SU-DHL-6 (cell line): Measurements from ENCODE around the gene FBN1.

Experiments used
- EZH2phosphoT487 ChIP-seq: fragments of 200-600 bp; sonication (generic), shearing (Covaris generic); conservative IDR thresholded peaks from 2 replicates; pipeline ENCODE4 v1.6.1; 2018; ENCODE audit warnings: mild to moderate bottlenecking, antibody characterized with exemption, low read length, moderate library complexity, mixed read lengths
- TF ChIP-seq, protein P1 (sequence below): fragments of 200-600 bp; sonication (generic); IDR thresholded peaks from one replicate; pipeline ENCODE4 v1.5.1; 2017; ENCODE audit warnings: antibody characterized with exemption, mild to moderate bottlenecking, low read length, moderate library complexity; ENCODE audit not compliant: insufficient read depth, poor library complexity, severe bottlenecking

- TF ChIP-seq, protein P1, sequence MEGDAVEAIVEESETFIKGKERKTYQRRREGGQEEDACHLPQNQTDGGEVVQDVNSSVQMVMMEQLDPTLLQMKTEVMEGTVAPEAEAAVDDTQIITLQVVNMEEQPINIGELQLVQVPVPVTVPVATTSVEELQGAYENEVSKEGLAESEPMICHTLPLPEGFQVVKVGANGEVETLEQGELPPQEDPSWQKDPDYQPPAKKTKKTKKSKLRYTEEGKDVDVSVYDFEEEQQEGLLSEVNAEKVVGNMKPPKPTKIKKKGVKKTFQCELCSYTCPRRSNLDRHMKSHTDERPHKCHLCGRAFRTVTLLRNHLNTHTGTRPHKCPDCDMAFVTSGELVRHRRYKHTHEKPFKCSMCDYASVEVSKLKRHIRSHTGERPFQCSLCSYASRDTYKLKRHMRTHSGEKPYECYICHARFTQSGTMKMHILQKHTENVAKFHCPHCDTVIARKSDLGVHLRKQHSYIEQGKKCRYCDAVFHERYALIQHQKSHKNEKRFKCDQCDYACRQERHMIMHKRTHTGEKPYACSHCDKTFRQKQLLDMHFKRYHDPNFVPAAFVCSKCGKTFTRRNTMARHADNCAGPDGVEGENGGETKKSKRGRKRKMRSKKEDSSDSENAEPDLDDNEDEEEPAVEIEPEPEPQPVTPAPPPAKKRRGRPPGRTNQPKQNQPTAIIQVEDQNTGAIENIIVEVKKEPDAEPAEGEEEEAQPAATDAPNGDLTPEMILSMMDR: no peak
- TF ChIP-seq EZH2phosphoT487: no peak
These were observed 171.8 kb downstream of the FBN1 start for GRCh38 chr15:48473667-48474066.
